GM12873 (cell line): ENCODE data around the gene RPL37.

Experiments used
- TF ChIP-seq, protein P1 (sequence below): IDR thresholded peaks from 2 replicates; pipeline ENCODE4 v1.5.1; 2012; ENCODE audit warnings: low read depth, mild to moderate bottlenecking, moderate library complexity, low read length, control low read depth; ENCODE audit not compliant: insufficient read depth; ENCODE audit errors: missing control alignments

The RPL37 gene

DNA sequence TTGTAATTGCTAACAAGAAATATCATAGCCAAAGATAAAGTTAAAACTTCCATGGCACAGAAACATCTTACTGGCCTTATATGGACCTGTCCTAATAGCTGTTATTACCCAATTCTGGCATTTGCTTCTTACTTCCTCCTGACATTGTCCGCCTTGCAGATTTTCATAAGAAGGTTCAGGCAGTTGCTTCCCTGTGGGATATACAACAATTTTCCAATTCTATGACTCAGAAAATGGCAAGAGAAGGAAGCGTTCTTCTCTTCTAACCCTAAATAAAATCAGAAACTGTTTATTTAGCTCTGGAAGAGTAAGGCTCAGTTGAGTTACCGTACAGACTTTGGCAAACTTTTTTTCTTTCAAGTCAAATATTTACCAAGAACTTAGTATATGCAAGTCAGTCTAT is 38.5 kb downstream of the RPL37 start:
- TF ChIP-seq, protein P1, sequence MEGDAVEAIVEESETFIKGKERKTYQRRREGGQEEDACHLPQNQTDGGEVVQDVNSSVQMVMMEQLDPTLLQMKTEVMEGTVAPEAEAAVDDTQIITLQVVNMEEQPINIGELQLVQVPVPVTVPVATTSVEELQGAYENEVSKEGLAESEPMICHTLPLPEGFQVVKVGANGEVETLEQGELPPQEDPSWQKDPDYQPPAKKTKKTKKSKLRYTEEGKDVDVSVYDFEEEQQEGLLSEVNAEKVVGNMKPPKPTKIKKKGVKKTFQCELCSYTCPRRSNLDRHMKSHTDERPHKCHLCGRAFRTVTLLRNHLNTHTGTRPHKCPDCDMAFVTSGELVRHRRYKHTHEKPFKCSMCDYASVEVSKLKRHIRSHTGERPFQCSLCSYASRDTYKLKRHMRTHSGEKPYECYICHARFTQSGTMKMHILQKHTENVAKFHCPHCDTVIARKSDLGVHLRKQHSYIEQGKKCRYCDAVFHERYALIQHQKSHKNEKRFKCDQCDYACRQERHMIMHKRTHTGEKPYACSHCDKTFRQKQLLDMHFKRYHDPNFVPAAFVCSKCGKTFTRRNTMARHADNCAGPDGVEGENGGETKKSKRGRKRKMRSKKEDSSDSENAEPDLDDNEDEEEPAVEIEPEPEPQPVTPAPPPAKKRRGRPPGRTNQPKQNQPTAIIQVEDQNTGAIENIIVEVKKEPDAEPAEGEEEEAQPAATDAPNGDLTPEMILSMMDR, result no peak

DNA sequence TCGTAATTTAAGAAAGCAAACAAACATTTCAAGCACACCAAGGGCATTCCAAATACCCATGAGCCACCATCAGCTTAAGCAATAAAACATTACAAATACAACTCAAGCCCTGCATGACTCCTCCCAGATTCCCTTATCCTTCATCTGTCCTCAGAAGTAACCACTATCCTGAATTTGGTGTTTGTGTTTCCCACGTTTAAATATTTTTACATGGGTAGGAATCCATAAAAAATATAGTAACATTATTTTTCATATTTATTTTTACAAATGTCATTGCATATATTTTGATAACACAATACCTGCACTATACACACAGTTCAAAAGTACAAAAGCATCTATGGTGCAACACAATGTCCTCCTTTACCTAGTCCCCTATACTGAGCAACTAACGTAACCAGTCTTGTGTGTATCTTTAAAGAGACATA is 43.3 kb downstream of the RPL37 start:
- TF ChIP-seq, protein P1, result no peak

DNA sequence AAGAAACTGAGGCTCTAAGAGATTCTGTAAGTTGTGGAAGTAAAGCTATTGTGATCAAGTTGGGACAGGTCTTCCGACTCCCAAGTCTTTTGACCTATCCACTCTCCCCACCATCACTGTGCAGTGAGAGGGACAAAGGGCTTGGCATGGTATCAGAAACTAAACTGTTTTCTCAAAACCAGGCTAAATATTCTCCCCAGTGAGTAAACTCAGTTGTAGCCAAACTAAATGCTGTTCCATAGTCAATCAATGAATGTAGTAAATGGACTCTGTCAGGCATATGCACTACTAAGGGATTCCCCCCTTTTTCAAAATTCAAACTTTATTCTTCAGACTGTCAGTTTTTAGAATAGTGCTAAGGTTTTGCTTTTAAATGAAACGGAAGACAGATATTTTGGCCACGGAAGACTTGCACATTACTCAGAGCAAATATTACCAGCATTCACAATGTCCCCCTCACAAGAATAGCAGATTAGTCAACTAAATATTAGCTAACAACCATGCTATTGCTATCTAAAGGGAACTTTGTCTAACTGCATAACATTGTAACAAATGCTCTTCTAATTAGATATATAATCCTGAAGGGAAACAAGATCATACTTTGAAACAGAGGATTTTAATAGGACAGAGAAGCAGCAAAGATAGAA is 44.0 kb downstream of the RPL37 start:
- TF ChIP-seq, protein P1, result no peak

DNA sequence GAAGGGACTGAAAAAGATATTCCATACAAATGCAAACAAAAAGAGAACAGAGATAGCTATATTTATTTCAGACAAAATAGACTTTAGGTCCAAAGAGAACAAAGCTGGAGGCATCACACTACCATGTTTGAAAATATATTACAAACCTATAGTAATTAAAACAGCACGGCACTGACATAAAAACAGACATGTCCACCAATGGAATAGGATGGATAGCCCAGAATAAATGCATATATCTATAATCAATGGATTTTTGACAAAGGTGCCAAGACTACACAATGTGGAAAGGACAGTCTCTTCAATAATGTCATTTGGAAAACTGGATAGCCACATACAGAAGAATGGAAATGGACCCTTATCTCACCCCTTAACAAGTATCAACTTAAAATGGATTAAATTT is 47.0 kb downstream of the RPL37 start:
- TF ChIP-seq, protein P1, result no peak

DNA sequence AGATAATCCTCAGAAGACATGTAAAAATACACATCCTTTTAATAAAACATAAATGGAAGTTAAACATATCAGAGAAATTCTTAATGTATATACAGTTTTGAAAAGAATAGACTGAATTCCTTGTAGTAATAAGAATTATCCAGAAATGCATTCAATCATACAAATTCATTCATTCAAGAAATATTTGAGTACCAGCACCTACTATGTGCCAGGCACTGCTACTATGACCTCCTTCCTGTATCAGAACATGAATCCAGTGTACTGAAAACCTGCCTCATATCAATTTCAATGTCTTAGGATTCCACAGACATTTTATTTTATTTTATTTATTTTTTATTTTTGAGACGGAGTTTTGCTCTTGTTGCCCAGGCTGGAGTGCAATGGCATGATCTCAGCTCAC is 50.1 kb downstream of the RPL37 start:
- TF ChIP-seq, protein P1, result no peak

DNA sequence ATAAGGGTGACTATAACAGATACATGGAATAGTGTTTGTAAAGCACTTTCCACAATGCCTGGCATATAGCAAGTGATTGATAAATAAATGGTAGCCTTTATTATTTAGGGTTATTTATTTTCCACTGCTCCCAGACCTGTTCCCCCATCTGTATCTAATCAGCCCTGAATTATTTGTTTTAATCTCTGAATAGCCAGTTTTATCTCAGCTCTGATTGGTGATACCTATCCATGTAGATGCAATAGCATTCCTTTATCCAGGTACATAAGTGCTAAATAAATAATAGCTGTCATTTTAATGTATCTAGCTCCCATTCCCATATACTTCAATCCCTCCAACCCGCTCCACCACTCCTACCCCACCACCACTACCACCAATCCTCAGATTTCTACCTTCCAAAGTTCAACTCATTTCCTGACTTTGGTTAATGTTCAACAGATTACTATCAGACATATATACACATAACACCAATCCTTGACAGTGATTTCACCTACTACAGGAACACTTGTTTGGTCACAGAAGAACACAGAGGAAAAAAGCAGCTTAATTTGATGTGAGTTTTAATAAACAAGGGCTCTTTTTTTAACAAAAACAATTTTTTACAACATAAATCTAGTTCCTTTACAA is 50.9 kb downstream of the RPL37 start:
- TF ChIP-seq, protein P1, result no peak

DNA sequence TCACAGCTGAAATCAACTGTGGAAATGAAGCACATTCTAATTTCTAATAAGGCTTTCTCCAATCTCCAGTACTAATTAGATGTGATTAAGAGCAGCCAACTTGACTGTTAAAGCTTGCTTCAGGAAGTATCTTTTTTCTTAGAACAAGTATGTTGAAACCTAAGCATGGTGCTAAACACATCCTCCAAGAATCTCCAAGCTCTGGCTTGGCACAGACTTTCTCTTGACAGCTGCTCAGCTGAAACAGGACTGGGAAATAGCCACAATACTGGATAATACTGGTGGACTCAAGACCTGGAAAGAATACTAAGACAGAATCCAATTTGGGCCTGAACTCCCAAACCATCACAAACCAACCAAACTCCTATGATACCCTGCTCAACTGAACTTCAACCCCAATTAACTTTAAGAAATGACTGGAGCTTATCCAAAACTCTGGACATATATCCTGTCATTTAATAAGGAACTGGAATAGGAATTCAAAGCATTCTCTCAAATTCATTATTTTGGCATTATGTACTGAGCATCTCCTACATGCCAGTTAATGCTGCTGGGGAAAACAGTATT is 53.1 kb downstream of the RPL37 start:
- TF ChIP-seq, protein P1, result no peak
